HEK293T (cell line): ENCODE measurements around the gene RAB14.

Source experiments
- ARNT ChIP-seq: fragments of 450-650 bp; IDR thresholded peaks from 2 replicates; pipeline ENCODE4 v1.6.1; 2017; ENCODE audit warnings: mild to moderate bottlenecking
- BHLHE40 ChIP-seq: fragments of 450-650 bp; IDR thresholded peaks from 2 replicates; pipeline ENCODE4 v1.6.1; 2016; ENCODE audit warnings: mild to moderate bottlenecking, moderate library complexity, borderline replicate concordance
- CTBP1 ChIP-seq: fragments of 450-650 bp; IDR thresholded peaks from 2 replicates; pipeline ENCODE4 v1.6.1; 2016; ENCODE audit warnings: borderline replicate concordance
- ELF4 ChIP-seq: fragments of 450-650 bp; IDR thresholded peaks from 2 replicates; pipeline ENCODE4 v1.6.1; 2017; ENCODE audit warnings: antibody characterized with exemption
- FOXK2 ChIP-seq: fragments of 450-650 bp; IDR thresholded peaks from 2 replicates; pipeline ENCODE4 v1.6.1; 2016; ENCODE audit warnings: mild to moderate bottlenecking
- FOXM1 ChIP-seq: fragments of 450-650 bp; IDR thresholded peaks from 2 replicates; pipeline ENCODE4 v1.6.1; 2017; ENCODE audit warnings: mild to moderate bottlenecking, borderline replicate concordance
- HDGF ChIP-seq: fragments of 450-650 bp; IDR thresholded peaks from 2 replicates; pipeline ENCODE4 v1.6.1; 2017; ENCODE audit warnings: antibody characterized with exemption, borderline replicate concordance
- L3MBTL2 ChIP-seq: fragments of 450-650 bp; conservative IDR thresholded peaks from 2 replicates; pipeline ENCODE4 v1.6.1; 2016; ENCODE audit warnings: mild to moderate bottlenecking
- NFRKB ChIP-seq: fragments of 450-650 bp; IDR thresholded peaks from 2 replicates; pipeline ENCODE4 v1.6.1; 2016; ENCODE audit warnings: mild to moderate bottlenecking, moderate library complexity
- SUZ12 ChIP-seq: fragments of 450-650 bp; IDR thresholded peaks from 2 replicates; pipeline ENCODE4 v1.6.1; 2016; ENCODE audit warnings: mild to moderate bottlenecking
- TARDBP ChIP-seq: fragments of 450-650 bp; IDR thresholded peaks from 2 replicates; pipeline ENCODE4 v1.6.1; 2016

GRCh38 chr9:121171236-121171635, 30.4 kb downstream of the RAB14 start:
- TF ChIP-seq FOXK2 (no peak), L3MBTL2 (no peak), HDGF (no peak), ARNT (no peak), NFRKB (no peak), FOXM1 (no peak), SUZ12 (no peak), CTBP1 (no peak), TARDBP (no peak), BHLHE40 (no peak), ELF4 (no peak)
